Measurements from ENCODE around the gene FAM111A. TPM values are rescaled to one million over a fixed set of nuclear protein-coding genes. Genes with fewer than 3 reads are reported as not detected.

FAM111A gene
- total RNA-seq, 2 donors from 2014 or later, result 4.5 to 9.5 TPM

- no peaks in the 10 kb centered on the region for H3K36me3 ChIP-seq
- DNase-seq (ENCODE audit: low spot score), result no peak
- H3K4me3 ChIP-seq, result peak overlapping the region; percentile 66 to 69
- peak overlapping the region; percentile 88 to 89 for H3K27ac ChIP-seq
- no peaks in the 10 kb centered on the region for H3K9me3 ChIP-seq
- no peaks in the 10 kb centered on the region for H3K27me3 ChIP-seq
- no peak for TF ChIP-seq CTCF (IDR thresholded peaks at IDR 0.05)
- H3K4me1 ChIP-seq, result peaks cover 0 to 18% of the 10 kb centered on the region in 2 donors
Measured at GRCh38 chr11:59141673-59142460, 789 bp upstream of the FAM111A start.

GRCh38 chr11:59144096-59144495, 1.4 kb downstream of the FAM111A start:
- Histone ChIP-seq H3K36me3 (no peaks in the 10 kb centered on the region), H3K4me1 (peaks cover 0 to 18% of the 10 kb centered on the region in 2 donors), H3K4me3 (peak overlapping the region; percentile 33 to 58), H3K27me3 (no peaks in the 10 kb centered on the region), H3K9me3 (no peaks in the 10 kb centered on the region), H3K27ac (peak overlapping the region; percentile 88 to 89)
- DNase-seq (ENCODE audit: low spot score), result no peak
- no peak for TF ChIP-seq CTCF (IDR thresholded peaks at IDR 0.05)

- Histone ChIP-seq H3K4me3 (peak overlapping the region; percentile 33 to 58), H3K27me3 (no peaks in the 10 kb centered on the region), H3K36me3 (no peaks in the 10 kb centered on the region), H3K4me1 (peaks cover 0 to 18% of the 10 kb centered on the region in 2 donors), H3K27ac (peak overlapping the region; percentile 88 to 89), H3K9me3 (no peaks in the 10 kb centered on the region)
- no peak for TF ChIP-seq CTCF (IDR thresholded peaks at IDR 0.05)
- DNase-seq (ENCODE audit: low spot score), result peak; percentile 81
Measured at GRCh38 chr11:59144579-59145345, 2.1 kb downstream of the FAM111A start.

GRCh38 chr11:59145534-59145933, 2.9 kb downstream of the FAM111A start:
- Histone ChIP-seq H3K4me1 (peaks cover 0 to 18% of the 10 kb centered on the region in 2 donors), H3K9me3 (no peaks in the 10 kb centered on the region), H3K27me3 (no peaks in the 10 kb centered on the region), H3K4me3 (peak overlapping the region in 1 of 2 donors; percentile 58), H3K36me3 (no peaks in the 10 kb centered on the region), H3K27ac (peak overlapping the region; percentile 88 to 89)
- no peak for DNase-seq (ENCODE audit: low spot score)
- TF ChIP-seq CTCF (IDR thresholded peaks at IDR 0.05), result no peak

- H3K9me3 ChIP-seq, result no peaks in the 10 kb centered on the region
- H3K27ac ChIP-seq, result no peak overlapping the region
- H3K4me3 ChIP-seq, result no peak overlapping the region
- H3K27me3 ChIP-seq, result no peaks in the 10 kb centered on the region
- H3K4me1 ChIP-seq, result no peaks in the 10 kb centered on the region
- peaks cover 13% of the 10 kb centered on the region for H3K36me3 ChIP-seq
- DNase-seq (ENCODE audit: low spot score), result no peak
- no peak for TF ChIP-seq CTCF (IDR thresholded peaks at IDR 0.05)
Measured at GRCh38 chr11:59151761-59152160, 9.1 kb downstream of the FAM111A start.
